ENCODE measurements around the gene CCDC24.

CCDC24 gene

GRCh38 chr1:44036409-44037139 lies 45.2 kb downstream of the CCDC24 start:
- Histone ChIP-seq H3K9ac (ENCODE audit: low read depth, low read length) (no peak overlapping the region), H3K36me3 (ENCODE audit: insufficient read depth, low read length) (no peaks in the 10 kb centered on the region), H3K9me3 (ENCODE audit: control insufficient read depth, insufficient read depth, low read length) (no peaks in the 10 kb centered on the region), H3K4me1 (ENCODE audit: insufficient read depth, low read length) (peaks cover 15% of the 10 kb centered on the region)

GRCh38 chr1:44037154-44037553 lies 45.8 kb downstream of the CCDC24 start:
- H3K4me1 ChIP-seq (ENCODE audit: insufficient read depth, low read length), result peaks cover 9% of the 10 kb centered on the region
- no peaks in the 10 kb centered on the region for H3K36me3 ChIP-seq (ENCODE audit: insufficient read depth, low read length)
- H3K9me3 ChIP-seq (ENCODE audit: control insufficient read depth, insufficient read depth, low read length), result no peaks in the 10 kb centered on the region
- H3K9ac ChIP-seq (ENCODE audit: low read depth, low read length), result no peak overlapping the region

- Histone ChIP-seq H3K9me3 (ENCODE audit: control insufficient read depth, insufficient read depth, low read length) (no peaks in the 10 kb centered on the region), H3K36me3 (ENCODE audit: insufficient read depth, low read length) (no peaks in the 10 kb centered on the region), H3K9ac (ENCODE audit: low read depth, low read length) (no peak overlapping the region), H3K4me1 (ENCODE audit: insufficient read depth, low read length) (peaks cover 14% of the 10 kb centered on the region)
Measured at GRCh38 chr1:44038876-44039657, 47.7 kb downstream of the CCDC24 start.

GRCh38 chr1:44040418-44040817 lies 49.0 kb downstream of the CCDC24 start:
- no peaks in the 10 kb centered on the region for H3K9me3 ChIP-seq (ENCODE audit: control insufficient read depth, insufficient read depth, low read length)
- H3K36me3 ChIP-seq (ENCODE audit: insufficient read depth, low read length), result no peaks in the 10 kb centered on the region
- H3K9ac ChIP-seq (ENCODE audit: low read depth, low read length), result no peak overlapping the region
- H3K4me1 ChIP-seq (ENCODE audit: insufficient read depth, low read length), result peaks cover 15% of the 10 kb centered on the region

DNA sequence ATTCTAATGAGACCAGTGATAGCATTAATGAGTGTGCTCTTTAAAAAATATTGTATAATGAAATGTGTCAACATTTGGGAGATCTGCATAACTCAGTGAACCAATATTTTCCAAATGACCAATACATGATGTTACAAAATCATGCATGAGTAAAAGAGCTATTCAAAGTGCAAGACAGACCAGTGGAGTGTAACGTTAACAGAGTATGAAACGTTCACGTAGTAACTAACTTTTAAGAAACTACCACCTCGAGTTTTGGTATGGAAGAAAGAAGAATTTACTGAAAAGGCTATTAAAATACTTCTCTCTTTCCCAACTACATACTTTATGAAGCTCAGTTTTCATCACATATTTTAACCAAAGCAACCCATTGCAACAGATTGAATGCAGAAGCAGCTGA lies 49.4 kb downstream of the CCDC24 start:
- Histone ChIP-seq H3K36me3 (ENCODE audit: insufficient read depth, low read length) (no peaks in the 10 kb centered on the region), H3K9ac (ENCODE audit: low read depth, low read length) (no peak overlapping the region), H3K9me3 (ENCODE audit: control insufficient read depth, insufficient read depth, low read length) (no peaks in the 10 kb centered on the region), H3K4me1 (ENCODE audit: insufficient read depth, low read length) (peaks cover 15% of the 10 kb centered on the region)

DNA sequence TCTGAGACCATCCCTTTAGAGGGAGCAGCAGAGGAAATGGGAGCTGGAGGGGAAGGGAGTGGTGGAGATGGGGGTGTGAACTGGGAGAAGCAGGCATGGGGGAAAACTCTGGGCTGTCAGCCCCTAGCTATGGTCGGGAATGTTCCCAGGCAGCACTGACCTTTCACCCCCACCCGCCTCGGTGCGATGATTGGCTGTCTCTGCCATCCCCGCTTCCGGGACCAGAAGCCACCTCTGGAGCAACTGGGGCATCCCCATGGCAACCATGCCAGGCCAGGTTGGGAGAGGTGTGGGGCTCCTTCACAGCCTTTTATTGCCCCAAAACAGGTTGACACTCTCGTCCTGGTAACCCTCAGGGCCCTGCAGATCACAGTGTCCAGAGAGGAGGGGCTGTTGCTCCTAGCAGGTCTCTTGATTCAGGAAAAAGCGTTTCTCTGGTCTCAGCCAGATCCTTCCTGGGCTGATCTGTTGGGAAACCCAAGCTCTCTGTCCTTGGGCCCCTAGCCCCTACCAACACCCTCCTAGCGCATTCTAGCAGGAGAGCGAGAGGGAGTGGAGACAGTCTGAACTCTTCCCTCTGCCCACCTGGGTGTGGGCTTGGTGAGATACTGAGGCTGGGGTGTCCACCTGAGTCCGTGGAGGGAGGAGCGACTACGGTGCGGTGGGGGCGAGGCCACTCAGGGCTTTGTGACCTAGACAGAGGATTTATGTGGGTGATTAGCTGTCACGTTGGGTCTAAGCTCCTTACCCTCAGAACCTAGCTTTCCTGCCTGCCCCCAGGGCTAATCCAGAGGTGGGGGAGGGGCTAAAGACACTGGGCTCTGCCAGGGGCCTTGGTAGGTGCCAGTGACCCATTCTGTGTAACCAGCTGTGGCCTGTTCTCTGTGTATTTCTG lies 52.0 kb downstream of the CCDC24 start:
- H3K9ac ChIP-seq (ENCODE audit: low read depth, low read length), result no peak overlapping the region
- peaks cover 15% of the 10 kb centered on the region for H3K4me1 ChIP-seq (ENCODE audit: insufficient read depth, low read length)
- H3K9me3 ChIP-seq (ENCODE audit: control insufficient read depth, insufficient read depth, low read length), result no peaks in the 10 kb centered on the region
- no peaks in the 10 kb centered on the region for H3K36me3 ChIP-seq (ENCODE audit: insufficient read depth, low read length)

GRCh38 chr1:44044071-44044801 lies 52.8 kb downstream of the CCDC24 start:
- H3K4me1 ChIP-seq (ENCODE audit: insufficient read depth, low read length), result peaks cover 15% of the 10 kb centered on the region
- no peaks in the 10 kb centered on the region for H3K36me3 ChIP-seq (ENCODE audit: insufficient read depth, low read length)
- H3K9me3 ChIP-seq (ENCODE audit: control insufficient read depth, insufficient read depth, low read length), result no peaks in the 10 kb centered on the region
- no peak overlapping the region for H3K9ac ChIP-seq (ENCODE audit: low read depth, low read length)

GRCh38 chr1:44045064-44045463 lies 53.7 kb downstream of the CCDC24 start:
- peaks cover 15% of the 10 kb centered on the region for H3K4me1 ChIP-seq (ENCODE audit: insufficient read depth, low read length)
- no peak overlapping the region for H3K9ac ChIP-seq (ENCODE audit: low read depth, low read length)
- H3K9me3 ChIP-seq (ENCODE audit: control insufficient read depth, insufficient read depth, low read length), result no peaks in the 10 kb centered on the region
- no peaks in the 10 kb centered on the region for H3K36me3 ChIP-seq (ENCODE audit: insufficient read depth, low read length)
